IMR-90 (cell line): Measurements from ENCODE around the gene MYT1. TPM values are rescaled to one million over a fixed set of nuclear protein-coding genes. Genes with fewer than 3 reads are reported as not detected.
A peak's percentile ranks its signal among the peaks of the same experiment; 100 is the strongest.

Source experiments
- ATAC-seq: fragments of 200-7000 bp; cut with Tn5 transposase; 2 replicates; pipeline ENCODE4 v1.9.1; 2020; ENCODE audit warnings: low read depth, mild to moderate bottlenecking, moderate library complexity
- BruUV-seq: library from RNA; stranded (reverse); fragments of 400-500 nt; replicated peaks from 2 replicates; lab custom pipeline; 2021; lab: Mats Ljungman, UMichigan
- CTCF ChIA-PET: fragments of 300-600 bp; formaldehyde crosslinking; extraction: SDS; loops from one replicate; lab custom pipeline; 2021; ENCODE audit warnings: antibody characterized with exemption; lab: Yijun Ruan, JAX
- POLR2A ChIA-PET: fragments of 300-600 bp; sonication (Branson Sonifier 250); formaldehyde crosslinking; loops from one replicate; lab custom pipeline; 2022; ENCODE audit warnings: antibody characterized with exemption; ENCODE audit not compliant: unreplicated experiment; lab: Charles Lee
- DNase-seq: peaks from one replicate; pipeline ENCODE4 v3.0.0; 2013
- H2AFZ ChIP-seq: replicated peaks from 2 replicates; pipeline ENCODE3; 2013; ENCODE audit warnings: low read length, mild to moderate bottlenecking; ENCODE audit not compliant: poor library complexity
- H2AK5ac ChIP-seq: 2 replicates; pipeline ENCODE4 v1.6.1; 2013; ENCODE audit warnings: low read depth, low read length, inconsistent platforms
- H2AK9ac ChIP-seq: replicated peaks from 2 replicates; pipeline ENCODE3; 2013; ENCODE audit warnings: mild to moderate bottlenecking, low read depth, low read length, moderate library complexity; ENCODE audit not compliant: poor library complexity
- H2BK120ac ChIP-seq: 2 replicates; pipeline ENCODE4 v1.6.1; 2013; ENCODE audit warnings: low read depth, low read length, inconsistent platforms
- H2BK15ac ChIP-seq: 3 replicates; pipeline ENCODE4 v1.6.1; 2013; ENCODE audit warnings: low read depth, low read length, inconsistent platforms
- H2BK20ac ChIP-seq: 2 replicates; pipeline ENCODE4 v1.6.1; 2013; ENCODE audit warnings: low read depth, mild to moderate bottlenecking, inconsistent platforms, low read length, moderate library complexity
- H2BK5ac ChIP-seq: 2 replicates; pipeline ENCODE4 v1.6.1; 2013; ENCODE audit warnings: mild to moderate bottlenecking, low read depth, low read length, inconsistent platforms; ENCODE audit not compliant: poor library complexity, severe bottlenecking
- H3K14ac ChIP-seq: replicated peaks from 2 replicates; pipeline ENCODE4 v1.6.1; 2013; ENCODE audit warnings: low read depth, low read length, inconsistent platforms
- H3K18ac ChIP-seq: 2 replicates; pipeline ENCODE4 v1.6.1; 2013; ENCODE audit warnings: low read depth, low read length, control low read depth
- H3K23ac ChIP-seq: 2 replicates; pipeline ENCODE4 v1.6.1; 2013; ENCODE audit warnings: low read depth, low read length, inconsistent platforms
- H3K27ac ChIP-seq: 2 replicates; pipeline ENCODE4 v1.5.1; 2013; ENCODE audit warnings: mild to moderate bottlenecking, control low read depth, low read length; ENCODE audit not compliant: insufficient read depth
- H3K27me3 ChIP-seq: 2 replicates; pipeline ENCODE4 v1.6.1; 2013; ENCODE audit warnings: low read length; ENCODE audit not compliant: control insufficient read depth, insufficient read depth
- H3K36me3 ChIP-seq: 2 replicates; pipeline ENCODE4 v1.6.1; 2013; ENCODE audit warnings: low read length, mixed read lengths; ENCODE audit not compliant: control insufficient read depth, insufficient read depth
- H3K4ac ChIP-seq: 2 replicates; pipeline ENCODE4 v1.6.1; 2013; ENCODE audit warnings: low read depth, low read length, inconsistent platforms
- H3K4me1 ChIP-seq: 2 replicates; pipeline ENCODE4 v1.6.1; 2013; ENCODE audit warnings: low read length, mixed read lengths; ENCODE audit not compliant: control insufficient read depth, insufficient read depth
- H3K4me2 ChIP-seq: 2 replicates; pipeline ENCODE4 v1.6.1; 2013; ENCODE audit warnings: low read depth, mild to moderate bottlenecking, control low read depth, low read length, moderate library complexity
- H3K4me3 ChIP-seq: 2 replicates; pipeline ENCODE4 v1.5.1; 2013; ENCODE audit warnings: low read depth, mild to moderate bottlenecking, control low read depth, low read length, moderate library complexity; ENCODE audit not compliant: insufficient read depth
- H3K56ac ChIP-seq: 2 replicates; pipeline ENCODE4 v1.6.1; 2013; ENCODE audit warnings: low read length, inconsistent platforms; ENCODE audit not compliant: insufficient read depth; ENCODE audit errors: extremely low read depth
- H3K79me1 ChIP-seq, 2 experiments: 2 replicates each; pipeline ENCODE4 v1.6.1; 2013; ENCODE audit warnings: low read length in 2 of 2, inconsistent platforms in 1 of 2, low read depth in 1 of 2
- H3K9ac ChIP-seq: 2 replicates; pipeline ENCODE4 v1.6.1; 2013; ENCODE audit warnings: low read depth, low read length, control low read depth
- H3K9me1 ChIP-seq: 2 replicates; pipeline ENCODE4 v1.6.1; 2013; ENCODE audit warnings: low read length, inconsistent platforms; ENCODE audit not compliant: insufficient read depth
- H3K9me3 ChIP-seq: 2 replicates; pipeline ENCODE4 v1.6.1; 2013; ENCODE audit warnings: low read length; ENCODE audit not compliant: control insufficient read depth, insufficient read depth
- H4K20me1 ChIP-seq: 2 replicates; pipeline ENCODE4 v1.6.1; 2013; ENCODE audit warnings: low read length, inconsistent platforms; ENCODE audit not compliant: insufficient read depth
- H4K5ac ChIP-seq: 2 replicates; pipeline ENCODE4 v1.6.1; 2013; ENCODE audit warnings: mild to moderate bottlenecking, low read depth, low read length, control low read depth
- H4K8ac ChIP-seq, 2 experiments: 2 replicates each; pipeline ENCODE4 v1.6.1; 2013; ENCODE audit warnings: low read depth in 2 of 2, low read length in 2 of 2, control low read depth in 1 of 2, inconsistent platforms in 1 of 2
- H4K91ac ChIP-seq: 2 replicates; pipeline ENCODE4 v1.6.1; 2013; ENCODE audit warnings: low read depth, low read length, inconsistent platforms; ENCODE audit not compliant: insufficient read depth
- FOS ChIP-seq: fragments of 150-350 bp; IDR thresholded peaks from 2 replicates; pipeline ENCODE4 v1.6.1; 2016; ENCODE audit warnings: low read depth, low read length
- MAFK ChIP-seq: IDR thresholded peaks from 2 replicates; pipeline ENCODE4 v1.6.1; 2012; ENCODE audit warnings: low read depth, low read length, improper control_type of control experiment
- RCOR1 ChIP-seq: IDR thresholded peaks from 2 replicates; pipeline ENCODE4 v1.6.1; 2012; ENCODE audit warnings: mild to moderate bottlenecking, low read length, improper control_type of control experiment; ENCODE audit not compliant: insufficient replicate concordance
- WGBS, 2 experiments: methylation state at CpG; one replicate each; pipeline versions ENCODE4 v1.1.5 to v1.1.7; 2013; ENCODE audit warnings: missing lambda C conversion rate in 2 of 2; ENCODE audit not compliant: insufficient read length in 1 of 2; ENCODE audit errors: extremely low coverage in 2 of 2; 5-methylcytosine and 5-hydroxymethylcytosine counted together
- dilution Hi-C: fragments of 300-500 bp; cut with HindIII; formaldehyde crosslinking; loops from one replicate; pipeline ENCODE4 v1.14.3; 2018; ENCODE audit warnings: low sequenced_read_pairs; ENCODE audit not compliant: unreplicated experiment
- in situ Hi-C: fragments of 300-500 bp; cut with MboI; formaldehyde crosslinking; loops from 3 replicates; pipeline ENCODE4 v1.14.3; 2019; ENCODE audit warnings: low sequenced_read_pairs, inconsistent platforms, mixed read lengths
- intact Hi-C: fragments of 100-400 bp; cut with micrococcal nuclease; formaldehyde crosslinking; loops from 2 replicates; pipeline ENCODE4 v1.10.0; 2022
- polyA plus RNA-seq, 3 experiments: library from polyadenylated mRNA; depleted of rRNA; stranded (reverse); fragments of >200 nt; gene quantifications; 2 replicates each; pipeline ENCODE4 v1.2.3, GENCODE V29; 2012; ENCODE audit warnings: low replicate concordance in 1 of 3
- total RNA-seq: library from RNA; depleted of rRNA; stranded (reverse); fragments of >200 nt; gene quantifications from 2 replicates; pipeline ENCODE4 v1.2.3, GENCODE V29; 2012

The MYT1 gene
- total and polyA plus RNA-seq, 2 of the 4 experiments (the other 2 are of a cell fraction): not detected

DNA sequence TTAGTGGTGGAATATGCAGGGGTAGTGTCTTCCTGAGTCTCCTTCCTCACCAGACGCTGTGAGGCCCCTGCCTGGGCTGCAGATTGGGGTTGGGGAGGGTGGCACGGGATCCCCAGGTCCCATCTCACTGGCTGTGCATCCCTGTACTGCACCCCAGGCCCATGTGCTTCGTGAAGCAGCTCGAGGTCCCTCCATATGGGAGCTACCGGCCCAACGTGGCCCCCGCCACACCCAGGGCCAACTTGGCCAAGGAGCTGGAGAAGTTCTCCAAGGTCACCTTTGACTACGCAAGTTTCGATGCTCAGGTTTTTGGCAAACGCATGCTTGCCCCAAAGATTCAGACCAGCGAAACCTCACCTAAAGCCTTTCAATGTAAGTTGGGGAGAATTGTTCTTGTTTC is 52.7 kb downstream of the MYT1 start:
- TF ChIP-seq FOS: no peak
- TF ChIP-seq MAFK: no peak
- no peak for TF ChIP-seq RCOR1
- H4K91ac ChIP-seq: no peak overlapping the region
- ATAC-seq: no peak
- H2AFZ ChIP-seq: no peak overlapping the region
- H4K8ac ChIP-seq: no peak overlapping the region
- peaks cover 4% of the 10 kb centered on the region; the same call in 1 of the 2 replicates for H3K9me1 ChIP-seq
- peaks cover 6% of the 10 kb centered on the region; the same call in 1 of the 2 replicates for H3K4me1 ChIP-seq
- H3K9ac ChIP-seq: no peak overlapping the region
- no peak overlapping the region for H2BK5ac ChIP-seq
- H2BK120ac ChIP-seq: no peak overlapping the region
- H3K14ac ChIP-seq: no peak overlapping the region
- no peaks in the 10 kb centered on the region for H3K79me1 ChIP-seq
- ChIA-PET POLR2A (no interaction called here), CTCF (interaction anchor here (0.6 kb wide), 1 partner anchor 13 kb away, joined by 3 read pairs; no protein-coding TSS in a partner anchor)
- H3K56ac ChIP-seq: no peak overlapping the region
- no peak overlapping the region for H3K4me2 ChIP-seq
- no peak overlapping the region for H2BK20ac ChIP-seq
- H2AK9ac ChIP-seq: peak overlapping the region; percentile 39
- no peak overlapping the region for H3K4ac ChIP-seq
- intact Hi-C loops (no loop called here), dilution Hi-C loops (no loop called here), in situ Hi-C loops (no loop called here)
- no peaks in the 10 kb centered on the region for H3K9me3 ChIP-seq
- H3K27ac ChIP-seq: no peak overlapping the region
- no peaks in the 10 kb centered on the region for H4K20me1 ChIP-seq
- DNase-seq: no peak
- H3K4me3 ChIP-seq: no peak overlapping the region
- H3K23ac ChIP-seq: no peak overlapping the region
- H2BK15ac ChIP-seq: no peak overlapping the region
- H2AK5ac ChIP-seq: no peak overlapping the region
- BruUV-seq: no TSS peak
- no CpG with 5 or more reads among the region's 11 CpGs for WGBS, 2 experiments
- peaks cover 53% of the 10 kb centered on the region for H3K27me3 ChIP-seq
- H4K5ac ChIP-seq: no peak overlapping the region
- no peak overlapping the region for H3K18ac ChIP-seq
- H3K36me3 ChIP-seq: no peaks in the 10 kb centered on the region
